K562 (cell line): ENCODE measurements around the gene TEX47. TPM values are rescaled to one million over a fixed set of nuclear protein-coding genes. Genes with fewer than 3 reads are reported as not detected.

ENCODE experiments used
- ATAC-seq: fragments of 200-7000 bp; cut with Tn5 transposase; 3 replicates; pipeline ENCODE4 v1.9.1; 2020; ENCODE audit warnings: moderate library complexity
- BruUV-seq: library from RNA; stranded (reverse); fragments of 400-500 nt; replicated peaks from 2 replicates; lab custom pipeline; 2021; lab: Mats Ljungman, UMichigan
- CTCF ChIA-PET: fragments of 300-600 bp; formaldehyde crosslinking; extraction: SDS; loops from one replicate; lab custom pipeline; 2021; ENCODE audit warnings: low intra/inter-chr PET ratio; lab: Yijun Ruan, JAX
- POLR2A ChIA-PET: fragments of 300-600, 350-650 bp; sonication (Branson Sonifier 250); formaldehyde crosslinking; extraction: SDS; loops from one replicate; lab custom pipeline; 2021; ENCODE audit warnings: antibody characterized with exemption, inconsistent platforms; lab: Yijun Ruan, JAX
- DNase-seq, 4 experiments: peaks; one replicate each; pipeline versions ENCODE4 v3.0.0 to v3.0.0-alpha.2; 2011 to 2018; ENCODE audit warnings: low spot score in 3 of 4, mixed read lengths in 3 of 4; ENCODE audit errors: extremely low read depth in 1 of 4
- FAIRE-seq: peaks from 2 replicates; lab custom pipeline; 2011; peaks lifted over from hg19 to GRCh38; lab: Jason Lieb, UNC
- H2AFZ ChIP-seq: 2 replicates; pipeline ENCODE4 v1.6.0; 2011; ENCODE audit warnings: low read depth, low read length, control low read depth, inconsistent platforms
- H3K27ac ChIP-seq: fragments of 200-600 bp; 3 replicates; pipeline ENCODE4 v1.8.0; 2011; ENCODE audit warnings: low read depth, mild to moderate bottlenecking, control low read depth, inconsistent platforms, low read length, moderate library complexity, mixed read lengths; ENCODE audit errors: extremely low read depth
- H3K27me3 ChIP-seq, 2 experiments: fragments of 300-600 bp in 1 of 2; 2 replicates in 1 of 2; 3 replicates in 1 of 2; pipeline versions ENCODE4 v1.6.0 to v1.8.0; 2011; ENCODE audit warnings: inconsistent platforms in 2 of 2, low read length in 2 of 2, mild to moderate bottlenecking in 1 of 2, mixed read lengths in 1 of 2, moderate library complexity in 1 of 2; ENCODE audit not compliant: control insufficient read depth in 2 of 2, insufficient read depth in 2 of 2
- H3K36me3 ChIP-seq: fragments of 300-600 bp; 3 replicates; pipeline ENCODE4 v1.8.0; 2011; ENCODE audit warnings: mild to moderate bottlenecking, low read length, inconsistent platforms; ENCODE audit not compliant: control insufficient read depth, insufficient read depth
- H3K4me1 ChIP-seq, 2 experiments: fragments of 200-600 bp in 1 of 2; replicated peaks in 1 of 2; 2 replicates in 1 of 2; 3 replicates in 1 of 2; pipeline versions ENCODE4 v1.5.1 to v1.8.0; 2011; ENCODE audit warnings: inconsistent platforms in 2 of 2, low read length in 2 of 2, mild to moderate bottlenecking in 1 of 2, mixed read lengths in 1 of 2, moderate library complexity in 1 of 2; ENCODE audit not compliant: control insufficient read depth in 2 of 2, insufficient read depth in 2 of 2
- H3K4me2 ChIP-seq: 2 replicates; pipeline ENCODE4 v1.6.1; 2011; ENCODE audit warnings: low read length, control low read depth, inconsistent platforms, mixed read lengths; ENCODE audit not compliant: insufficient read depth
- H3K4me3 ChIP-seq: fragments of 200-600 bp; sonication (generic), shearing (Covaris generic); 2 replicates; pipeline ENCODE4 v1.5.1; 2016; ENCODE audit warnings: control low read depth, inconsistent platforms
- H3K79me2 ChIP-seq: fragments of 200-600 bp; 3 replicates; pipeline ENCODE4 v1.8.0; 2011; ENCODE audit warnings: low read length, inconsistent platforms; ENCODE audit not compliant: control insufficient read depth, insufficient read depth
- H3K9ac ChIP-seq, 2 experiments: 2 replicates each; pipeline versions ENCODE4 v1.6.0 to v1.6.1; 2011; ENCODE audit warnings: low read depth in 2 of 2, low read length in 2 of 2, control low read depth in 1 of 2, inconsistent platforms in 1 of 2, mild to moderate bottlenecking in 1 of 2, mixed read lengths in 1 of 2; ENCODE audit not compliant: insufficient read depth in 1 of 2
- H3K9me1 ChIP-seq: one replicate; pipeline ENCODE4 v1.6.0; 2011; ENCODE audit warnings: inconsistent platforms, mild to moderate bottlenecking, low read length, moderate library complexity; ENCODE audit not compliant: control insufficient read depth, insufficient read depth
- H3K9me3 ChIP-seq: replicated peaks from 2 replicates; pipeline ENCODE4 v1.5.1; 2011; ENCODE audit warnings: low read depth, low read length, inconsistent platforms; ENCODE audit not compliant: control insufficient read depth, insufficient read depth
- H4K20me1 ChIP-seq: replicated peaks from 2 replicates; pipeline ENCODE4 v1.6.1; 2011; ENCODE audit warnings: low read length, inconsistent platforms, mixed read lengths; ENCODE audit not compliant: control insufficient read depth, insufficient read depth
- ARID3A ChIP-seq: IDR thresholded peaks from 2 replicates; pipeline ENCODE4 v1.6.1; 2012; ENCODE audit warnings: low read depth, low read length, improper control_type of control experiment, borderline replicate concordance
- CEBPG ChIP-seq, 3 experiments: fragments of 200-800 bp in 1 of 3; sonication (Bioruptor generic) in 1 of 3; sonication (generic) in 1 of 3; formaldehyde crosslinking in 1 of 3; IDR thresholded peaks in 2 of 3; conservative IDR thresholded peaks in 1 of 3; 2 replicates each; pipeline versions ENCODE4 v1.6.1 to v1.8.0; 2016 to 2022; ENCODE audit warnings: missing compliant biosample characterization in 2 of 3, missing genetic modification characterization in 2 of 3, mild to moderate bottlenecking in 1 of 3, missing genetic modification reagents in 1 of 3
- CTCF ChIP-seq, 3 experiments: IDR thresholded peaks in 2 of 3; conservative IDR thresholded peaks in 1 of 3; 2 replicates each; pipeline ENCODE4 v1.5.1; 2011 to 2012; ENCODE audit warnings: low read length in 3 of 3, mild to moderate bottlenecking in 3 of 3, control low read depth in 2 of 3, improper control_type of control experiment in 1 of 3, inconsistent platforms in 1 of 3, low read depth in 1 of 3, mixed read lengths in 1 of 3, moderate library complexity in 1 of 3; ENCODE audit not compliant: insufficient read depth in 2 of 3
- MCM3 ChIP-seq: fragments of 450-650 bp; IDR thresholded peaks from 2 replicates; pipeline ENCODE4 v1.6.1; 2016
- RAD21 ChIP-seq, 2 experiments: fragments of 250-450 bp in 1 of 2; fragments of 450-650 bp in 1 of 2; sonication (Bioruptor Pico) in 1 of 2; formaldehyde crosslinking in 1 of 2; IDR thresholded peaks in 1 of 2; conservative IDR thresholded peaks in 1 of 2; 2 replicates each; pipeline versions ENCODE4 v1.4.0 to v1.8.0; 2020 to 2022; ENCODE audit warnings: mild to moderate bottlenecking in 2 of 2, moderate library complexity in 1 of 2
- WGBS: fragments of 100-300 bp; shearing (Covaris generic); methylation state at CpG from one replicate; pipeline ENCODE4 v1.1.6; 2016; ENCODE audit warnings: low coverage, mixed read lengths; ENCODE audit not compliant: insufficient coverage; ENCODE audit errors: missing lambda C conversion rate; 5-methylcytosine and 5-hydroxymethylcytosine counted together
- in situ Hi-C: fragments of 300-500 bp; cut with MboI; formaldehyde crosslinking; loops from 4 replicates; pipeline ENCODE4 v1.15.0; 2018; ENCODE audit warnings: inconsistent platforms, mixed read lengths
- intact Hi-C: fragments of 100-400 bp; cut with micrococcal nuclease; formaldehyde crosslinking; loops from 2 replicates; pipeline ENCODE4 v1.14.2; 2022
- polyA plus RNA-seq, 8 experiments: library from polyadenylated mRNA; depleted of rRNA in 4 of 8; stranded (reverse) in 5 of 8; unstranded in 3 of 8; fragments of >200 nt; fragmentation: Nextera tagmentation in 2 of 8; fragmentation: Illumina TruSeq in 1 of 8; extraction: Ambion mirVana in 2 of 8; extraction: Trizol in 1 of 8; gene quantifications; 2 replicates each; pipeline versions ENCODE4 v1.2.1 to v1.2.3, GENCODE V29; 2011 to 2014; ENCODE audit warnings: inconsistent platforms in 1 of 8, missing spikeins in 1 of 8
- total RNA-seq, 7 experiments: library from RNA; depleted of rRNA in 6 of 7; stranded (reverse); fragments of >200 nt in 6 of 7; fragmentation: Illumina TruSeq in 2 of 7; extraction: Trizol in 2 of 7; gene quantifications; 2 replicates each; pipeline versions ENCODE4 v1.2.1 to v1.2.3, GENCODE V29; 2011 to 2021; ENCODE audit warnings: low replicate concordance in 1 of 7

Gene TEX47
- total and polyA plus RNA-seq, 9 of the 15 experiments (the other 6 are each of a cell fraction or from before 2014, with no cell fraction given), result not detected

GRCh38 chr7:88789480-88790064 lies 6.0 kb downstream of the TEX47 start:
- Histone ChIP-seq H3K79me2 (no peaks in the 10 kb centered on the region), H3K4me3 (no peak overlapping the region), H4K20me1 (no peaks in the 10 kb centered on the region), H3K9me1 (no peaks in the 10 kb centered on the region)
- POLR2A ChIA-PET, result no interaction called here
- BruUV-seq, result no TSS peak
- peak in 2 of 4 experiments; percentile 9 to 15 for DNase-seq
- intact Hi-C loops, result loop anchor here (1.0 kb wide), 1 partner anchor 1638 kb away; no protein-coding TSS in a partner anchor
- TF ChIP-seq RAD21 (CRISPR knock-in tag; conservative IDR thresholded peaks at IDR 0.05 in 1 of 2, IDR thresholded peaks at IDR 0.05 in 1 of 2), result peak; percentile 9 to 53; a peak in 2 of 4 replicates
- peak; percentile 33 to 51 (median 36); a peak in 3 of 6 replicates for TF ChIP-seq CTCF (IDR thresholded peaks at IDR 0.05 in 2 of 3, conservative IDR thresholded peaks at IDR 0.05 in 1 of 3; ENCODE audit: insufficient read depth in 2 of 3, low read depth in 1 of 3, low read length in 3 of 3)
- TF ChIP-seq MCM3, result no peak
- peak; percentile 79; the same call in 1 of the 2 replicates for TF ChIP-seq ARID3A
- TF ChIP-seq CEBPG (CRISPR knock-in tag; IDR thresholded peaks at IDR 0.05), result no peak
- peak in 1 of 2 experiments; percentile 46; a peak in 1 of 4 replicates for TF ChIP-seq CEBPG (tag; conservative IDR thresholded peaks at IDR 0.05 in 1 of 2, IDR thresholded peaks at IDR 0.05 in 1 of 2)
- TF ChIP-seq, all 486 proteins: peak for 4
- Histone ChIP-seq H3K4me1 (no peaks in the 10 kb centered on the region), H3K4me2 (no peak overlapping the region), H3K27me3 (no peaks in the 10 kb centered on the region), H3K27ac (no peak overlapping the region), H3K36me3 (no peaks in the 10 kb centered on the region), H3K9me3 (no peaks in the 10 kb centered on the region), H3K9ac (no peak overlapping the region), H2AFZ (no peak overlapping the region)
- in situ Hi-C loops, result no loop called here
- 16% methylated on average over 2 of the region's 2 CpGs for WGBS
- FAIRE-seq (no peak), ATAC-seq (peak; percentile 62)
- CTCF ChIA-PET, result no interaction called here
